Mucosa of stomach (tissue), 1 donor: ENCODE measurements around the gene TBCEL.

Experiments
- H3K27me3 ChIP-seq: one replicate; pipeline ENCODE4 v1.7.0; 2013; ENCODE audit warnings: mild to moderate bottlenecking, low read length; ENCODE audit not compliant: control insufficient read depth, insufficient read depth
- H3K36me3 ChIP-seq: one replicate; pipeline ENCODE4 v1.7.0; 2013; ENCODE audit warnings: low read length; ENCODE audit not compliant: control insufficient read depth, insufficient read depth
- H3K4me1 ChIP-seq: one replicate; pipeline ENCODE4 v1.7.0; 2013; ENCODE audit warnings: mild to moderate bottlenecking, low read length; ENCODE audit not compliant: control insufficient read depth, insufficient read depth
- H3K4me3 ChIP-seq: one replicate; pipeline ENCODE4 v1.7.0; 2013; ENCODE audit warnings: low read length
- H3K9ac ChIP-seq: one replicate; pipeline ENCODE4 v1.7.0; 2013; ENCODE audit warnings: mild to moderate bottlenecking, low read length, moderate library complexity
- H3K9me3 ChIP-seq: one replicate; pipeline ENCODE4 v1.7.0; 2013; ENCODE audit warnings: mild to moderate bottlenecking, low read length, moderate library complexity; ENCODE audit not compliant: control insufficient read depth
- donor health status: Pancreatic carcinoma.

Gene TBCEL

GRCh38 chr11:121023848-121024751 lies at the start of gene TBCEL:
TSS of gene TBCEL (plus strand) at chr11:121024102. CDS start at chr11:121045691, 21,589 bp downstream.
- Histone ChIP-seq H3K9ac (peak within 1 kb of the TSS; percentile 72), H3K27me3 (no peaks in the 10 kb centered on the region), H3K36me3 (no peaks in the 10 kb centered on the region), H3K4me3 (peak within 1 kb of the TSS; percentile 49), H3K9me3 (no peaks in the 10 kb centered on the region), H3K4me1 (peaks cover 14% of the 10 kb centered on the region)

- Histone ChIP-seq H3K27me3 (no peaks in the 10 kb centered on the region), H3K9ac (no peak overlapping the region), H3K36me3 (no peaks in the 10 kb centered on the region), H3K4me1 (no peaks in the 10 kb centered on the region), H3K4me3 (no peak overlapping the region), H3K9me3 (no peaks in the 10 kb centered on the region)
Measured at GRCh38 chr11:120974466-120974865, 49.4 kb upstream of the TBCEL start.

GRCh38 chr11:120974965-120975364 lies 48.9 kb upstream of the TBCEL start:
- Histone ChIP-seq H3K4me1 (no peaks in the 10 kb centered on the region), H3K27me3 (no peaks in the 10 kb centered on the region), H3K9ac (no peak overlapping the region), H3K4me3 (no peak overlapping the region), H3K9me3 (no peaks in the 10 kb centered on the region), H3K36me3 (no peaks in the 10 kb centered on the region)

- Histone ChIP-seq H3K36me3 (no peaks in the 10 kb centered on the region), H3K4me3 (no peak overlapping the region), H3K9me3 (no peaks in the 10 kb centered on the region), H3K4me1 (no peaks in the 10 kb centered on the region), H3K27me3 (no peaks in the 10 kb centered on the region), H3K9ac (no peak overlapping the region)
Measured at GRCh38 chr11:120977266-120978137, 46.4 kb upstream of the TBCEL start.

- Histone ChIP-seq H3K9me3 (no peaks in the 10 kb centered on the region), H3K9ac (no peak overlapping the region), H3K4me1 (no peaks in the 10 kb centered on the region), H3K27me3 (no peaks in the 10 kb centered on the region), H3K4me3 (no peak overlapping the region), H3K36me3 (no peaks in the 10 kb centered on the region)
Measured at GRCh38 chr11:120978701-120979100, 45.2 kb upstream of the TBCEL start.

GRCh38 chr11:120985718-120986569 lies 38.0 kb upstream of the TBCEL start:
- H3K4me3 ChIP-seq: no peak overlapping the region
- peaks cover 6% of the 10 kb centered on the region for H3K4me1 ChIP-seq
- no peaks in the 10 kb centered on the region for H3K27me3 ChIP-seq
- peak overlapping the region; percentile 53 for H3K9ac ChIP-seq
- no peaks in the 10 kb centered on the region for H3K36me3 ChIP-seq
- H3K9me3 ChIP-seq: no peaks in the 10 kb centered on the region

GRCh38 chr11:120988603-120989002 lies 35.3 kb upstream of the TBCEL start:
- H3K9ac ChIP-seq: no peak overlapping the region
- no peaks in the 10 kb centered on the region for H3K36me3 ChIP-seq
- peaks cover 6% of the 10 kb centered on the region for H3K4me1 ChIP-seq
- H3K4me3 ChIP-seq: no peak overlapping the region
- H3K9me3 ChIP-seq: no peaks in the 10 kb centered on the region
- H3K27me3 ChIP-seq: no peaks in the 10 kb centered on the region

- Histone ChIP-seq H3K4me1 (no peaks in the 10 kb centered on the region), H3K9ac (no peak overlapping the region), H3K4me3 (no peak overlapping the region), H3K27me3 (no peaks in the 10 kb centered on the region), H3K36me3 (no peaks in the 10 kb centered on the region), H3K9me3 (no peaks in the 10 kb centered on the region)
Measured at GRCh38 chr11:120991830-120992686, 31.8 kb upstream of the TBCEL start.

- Histone ChIP-seq H3K36me3 (no peaks in the 10 kb centered on the region), H3K9ac (no peak overlapping the region), H3K27me3 (no peaks in the 10 kb centered on the region), H3K4me1 (no peaks in the 10 kb centered on the region), H3K9me3 (no peaks in the 10 kb centered on the region), H3K4me3 (no peak overlapping the region)
Measured at GRCh38 chr11:120994091-120994859, 29.6 kb upstream of the TBCEL start.

- H3K27me3 ChIP-seq: no peaks in the 10 kb centered on the region
- H3K4me1 ChIP-seq: no peaks in the 10 kb centered on the region
- no peaks in the 10 kb centered on the region for H3K36me3 ChIP-seq
- no peak overlapping the region for H3K9ac ChIP-seq
- no peaks in the 10 kb centered on the region for H3K9me3 ChIP-seq
- H3K4me3 ChIP-seq: no peak overlapping the region
Measured at GRCh38 chr11:120995184-120995583, 28.7 kb upstream of the TBCEL start.
